GM12872 (cell line): Measurements from ENCODE around the gene RPL18A.

ENCODE experiments used
- CTCF ChIP-seq: IDR thresholded peaks from 3 replicates; pipeline ENCODE4 v1.5.1; 2011; ENCODE audit warnings: low read depth, mild to moderate bottlenecking, low read length, moderate library complexity; ENCODE audit not compliant: insufficient read depth

RPL18A gene

GRCh38 chr19:17835182-17836006, 24.3 kb upstream of the RPL18A start:
- TF ChIP-seq CTCF, result no peak

GRCh38 chr19:17836530-17836929, 23.2 kb upstream of the RPL18A start:
- no peak for TF ChIP-seq CTCF

DNA sequence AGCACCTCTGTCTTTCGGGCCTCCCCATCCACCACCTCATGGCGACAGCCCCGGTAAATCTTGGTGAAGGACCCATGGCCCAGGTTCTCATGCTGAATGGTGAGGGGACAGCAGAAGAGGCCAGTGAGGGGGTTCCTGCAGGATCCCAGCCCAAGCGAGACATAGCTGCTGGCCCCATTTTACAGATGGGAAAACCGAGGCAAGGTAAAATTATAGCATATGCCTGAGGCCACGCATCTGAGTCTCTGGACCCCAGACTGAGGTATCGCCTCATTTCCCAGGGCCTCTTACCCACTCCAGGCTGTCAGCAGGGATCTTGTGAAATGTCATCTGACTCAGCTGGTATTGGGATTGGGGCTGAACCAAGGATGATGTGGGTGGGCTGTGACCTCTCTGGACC, 21.7 kb upstream of the RPL18A start:
- no peak for TF ChIP-seq CTCF

- TF ChIP-seq CTCF, result no peak
These were observed 19.7 kb upstream of the RPL18A start for GRCh38 chr19:17840019-17840418.

DNA sequence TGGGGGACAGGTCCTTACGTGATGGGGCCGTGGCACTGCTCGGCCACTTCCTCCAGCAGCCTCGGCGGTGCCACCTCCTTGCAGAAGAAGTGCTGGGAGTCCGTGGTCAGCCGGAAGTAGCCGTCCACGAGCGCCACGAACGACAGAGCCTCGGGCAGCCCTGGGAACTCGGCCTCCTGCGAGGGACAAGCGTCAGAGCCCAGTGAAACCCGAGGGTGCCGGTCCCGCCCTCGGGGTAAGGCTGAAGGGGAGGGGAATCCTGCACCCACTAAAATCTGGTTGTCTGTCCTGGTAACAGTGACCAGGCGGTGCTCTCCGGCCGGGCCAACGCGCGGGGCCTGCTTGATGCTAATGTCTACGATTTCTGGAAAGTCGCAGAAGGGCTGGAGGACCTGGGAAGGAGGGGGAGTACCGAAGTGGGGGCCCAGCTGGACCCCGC, 18.3 kb upstream of the RPL18A start:
- no peak for TF ChIP-seq CTCF

DNA sequence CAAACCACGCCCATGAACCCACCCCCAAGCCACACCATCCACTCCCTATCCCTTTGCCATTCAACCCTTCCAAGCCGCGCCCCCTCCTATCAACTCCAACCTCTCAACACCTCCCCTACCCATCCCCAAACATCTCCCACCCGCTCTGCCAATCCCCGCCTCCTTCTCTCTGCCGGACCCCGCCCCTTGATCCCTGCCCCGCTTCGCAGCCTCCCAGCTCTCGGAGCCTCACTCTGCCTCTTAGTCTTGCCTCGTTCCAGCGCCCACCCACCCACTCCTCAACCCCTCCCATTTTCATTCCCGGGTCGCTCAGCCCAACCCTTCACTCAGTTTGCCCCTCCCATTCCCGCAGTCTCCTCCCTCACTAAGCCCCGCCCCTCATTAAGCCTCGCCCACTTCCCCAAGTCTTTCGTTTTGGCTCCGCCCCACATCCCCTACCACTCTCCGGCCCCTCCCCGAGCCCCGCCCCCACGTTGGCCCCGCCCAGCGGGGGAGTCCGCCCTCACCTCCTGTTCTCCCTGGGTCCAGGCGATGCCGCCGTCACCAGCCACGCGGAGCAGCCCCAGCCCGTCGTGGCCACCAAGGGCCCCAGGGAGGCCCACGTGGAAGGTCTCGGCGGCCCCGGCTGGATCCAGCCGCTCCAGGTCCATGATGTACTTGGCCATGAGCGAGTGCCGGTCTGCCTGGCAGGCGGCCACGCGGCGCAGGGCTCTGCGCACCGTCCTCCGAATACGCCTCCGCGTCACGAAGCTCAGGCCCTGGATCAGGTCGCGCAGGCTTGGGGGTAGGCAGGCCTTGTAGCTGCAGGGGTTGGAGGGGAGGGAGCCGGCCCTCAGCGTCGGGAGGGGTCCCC, 17.7 kb upstream of the RPL18A start:
- TF ChIP-seq CTCF, result no peak

DNA sequence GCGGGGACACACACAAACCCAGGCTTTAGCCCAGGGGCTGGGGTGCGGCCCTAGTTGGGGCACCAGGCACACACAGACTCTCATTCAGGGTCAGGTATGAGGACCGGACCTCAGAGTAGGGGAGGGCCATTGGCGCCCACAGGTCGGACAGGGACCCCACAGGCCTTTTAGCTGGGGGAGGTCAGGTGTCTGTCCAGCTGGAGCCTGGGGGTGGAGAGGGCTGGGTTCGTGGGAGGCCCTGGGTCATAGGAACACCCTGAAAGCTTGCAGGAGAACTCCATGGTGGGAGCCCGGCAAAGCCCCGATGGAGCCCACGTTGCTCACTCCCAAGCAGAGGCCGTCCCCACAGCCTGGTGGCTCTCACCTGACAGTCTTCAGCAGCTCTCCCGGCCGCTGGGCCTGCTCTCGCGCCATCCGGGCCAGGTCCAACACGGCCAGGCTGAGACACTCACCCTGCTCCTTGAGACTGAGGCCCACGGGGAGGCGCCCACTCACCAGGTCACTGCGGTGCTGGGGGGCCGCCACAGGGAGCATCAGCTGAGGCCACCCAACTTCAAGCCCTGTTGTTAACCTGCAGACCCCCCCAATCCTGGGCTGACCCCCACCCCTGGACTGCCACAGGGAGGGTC, 16.9 kb upstream of the RPL18A start:
- TF ChIP-seq CTCF, result no peak
